Activated CD4-positive, alpha-beta T cell treated with anti-CD3 and anti-CD28 coated beads for 4 hours (primary cell): Measurements from ENCODE around the gene VEGFA.

ENCODE experiments used
- DNase-seq, 2 donors: peaks; one replicate each; pipeline ENCODE4 v3.0.0-alpha.2; 2020

The VEGFA gene

GRCh38 chr6:43739642-43740091, 30.3 kb upstream of the VEGFA start:
- DNase-seq, result no peak

DNA sequence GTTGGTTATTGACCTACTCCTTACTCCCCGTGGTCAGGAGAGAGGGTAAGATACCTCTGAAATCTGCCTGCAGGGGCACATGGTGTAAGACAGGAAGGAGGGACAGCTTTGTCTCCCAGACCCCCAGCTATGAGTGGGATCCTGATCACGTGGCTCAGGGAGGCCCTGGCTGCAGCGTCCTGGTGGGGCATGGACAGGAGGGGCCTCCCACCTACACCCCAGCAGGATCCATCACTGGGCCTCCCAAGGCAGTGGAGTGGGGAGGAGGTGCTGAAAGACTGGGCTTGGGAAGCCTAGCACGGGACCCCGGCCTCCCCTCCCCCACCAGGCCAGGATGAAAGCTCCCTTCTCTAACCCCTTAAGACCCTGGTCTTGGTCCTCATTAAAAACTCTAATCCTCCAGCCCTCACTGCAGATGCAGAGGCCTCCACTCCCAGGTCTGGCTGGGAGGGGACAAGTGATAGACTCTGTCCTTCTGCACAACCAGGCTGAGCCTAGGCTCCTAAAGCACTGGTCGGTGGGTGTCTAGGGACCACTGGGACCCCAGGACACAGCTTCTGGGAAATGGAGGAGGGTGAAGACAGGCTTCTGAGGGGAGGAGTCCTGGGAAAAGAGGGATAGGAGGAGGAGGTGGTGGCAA, 29.6 kb upstream of the VEGFA start:
- DNase-seq, result no peak

DNA sequence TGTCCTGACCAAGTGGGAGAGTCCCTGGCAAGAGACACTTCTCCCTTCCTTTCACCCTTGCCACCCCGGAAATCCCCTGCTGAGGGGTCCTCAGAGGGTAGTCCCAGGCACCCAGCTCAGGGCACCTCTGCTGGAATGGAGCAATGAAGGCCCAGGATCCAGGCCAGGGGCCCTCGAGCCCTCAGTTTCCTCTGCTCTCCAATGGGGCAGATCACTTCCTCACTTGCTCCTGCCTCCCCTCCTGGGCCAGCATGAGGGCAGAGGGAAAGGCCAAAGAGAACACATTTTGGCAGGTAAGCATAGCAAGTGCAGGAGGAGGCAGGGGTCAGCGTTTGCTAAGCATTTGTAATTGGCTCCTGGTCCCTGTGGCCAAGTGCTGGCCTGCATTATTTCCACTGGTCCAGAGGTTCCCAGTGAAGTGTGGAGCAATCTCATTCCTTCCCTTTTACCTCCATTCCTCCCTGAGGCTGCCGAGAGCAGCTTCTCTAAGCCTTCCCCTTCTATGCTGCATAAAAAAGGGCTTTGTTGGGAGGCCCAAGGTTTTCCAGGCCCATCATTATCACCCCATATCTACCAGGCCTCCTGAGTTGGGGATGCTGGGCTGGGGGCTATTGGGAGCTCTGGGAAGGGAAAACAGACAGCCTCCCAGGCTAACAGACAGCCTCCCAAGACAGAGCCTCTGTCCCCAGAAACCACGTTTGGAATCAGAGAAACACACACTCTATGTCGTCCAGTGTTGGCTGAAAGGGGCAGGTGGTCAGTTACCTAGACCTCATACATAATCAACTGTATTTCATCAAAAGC, 28.8 kb upstream of the VEGFA start:
- DNase-seq, result no peak

DNA sequence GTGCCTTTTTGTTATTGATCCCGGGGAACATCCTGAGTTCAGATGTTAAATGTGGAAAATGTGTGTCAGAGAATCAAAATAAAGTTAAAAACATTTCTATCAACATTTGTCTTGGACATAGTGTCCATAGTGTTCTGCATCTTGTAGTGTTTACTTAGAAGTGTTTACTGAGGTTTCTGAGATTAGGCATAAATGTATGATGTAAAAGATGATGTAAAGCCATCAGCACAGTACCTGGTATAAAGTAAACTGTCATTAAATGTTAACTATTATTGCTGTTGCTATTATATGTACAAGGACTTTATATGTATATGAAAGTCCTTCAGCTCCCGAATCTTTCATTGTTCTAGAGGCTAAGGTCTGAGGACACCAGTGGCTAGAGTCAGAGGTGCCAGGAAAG, 28.2 kb upstream of the VEGFA start:
- no peak for DNase-seq

- no peak for DNase-seq
Observed at GRCh38 chr6:43742285-43742684, 27.7 kb upstream of the VEGFA start.

GRCh38 chr6:43742931-43743632, 26.9 kb upstream of the VEGFA start:
- DNase-seq, result no peak

- no peak for DNase-seq
Observed at GRCh38 chr6:43743682-43744381, 26.2 kb upstream of the VEGFA start.

DNA sequence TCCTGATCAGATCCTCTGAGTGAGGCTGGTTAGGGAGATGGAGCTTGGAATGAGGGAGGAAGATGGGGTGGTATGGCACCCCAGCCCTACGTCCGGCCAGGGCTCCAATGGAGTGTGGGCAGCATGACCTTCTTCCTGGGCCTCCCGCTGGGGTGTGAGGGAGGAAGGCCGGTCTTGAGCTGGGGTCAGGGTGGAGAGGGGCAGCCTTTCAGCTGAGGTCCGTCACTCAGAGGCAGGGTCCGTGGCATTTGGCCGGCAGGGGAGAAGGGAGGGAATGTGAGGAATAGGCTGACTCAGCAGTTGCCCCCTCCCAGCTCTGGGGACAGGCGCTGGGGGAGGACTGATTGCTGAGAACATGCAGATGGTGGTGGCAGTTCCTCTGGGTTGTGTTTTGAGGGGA, 25.5 kb upstream of the VEGFA start:
- no peak for DNase-seq

- no peak for DNase-seq
Observed at GRCh38 chr6:43744931-43745727, 24.9 kb upstream of the VEGFA start.

GRCh38 chr6:43746071-43746470, 23.9 kb upstream of the VEGFA start:
- DNase-seq, result no peak

DNA sequence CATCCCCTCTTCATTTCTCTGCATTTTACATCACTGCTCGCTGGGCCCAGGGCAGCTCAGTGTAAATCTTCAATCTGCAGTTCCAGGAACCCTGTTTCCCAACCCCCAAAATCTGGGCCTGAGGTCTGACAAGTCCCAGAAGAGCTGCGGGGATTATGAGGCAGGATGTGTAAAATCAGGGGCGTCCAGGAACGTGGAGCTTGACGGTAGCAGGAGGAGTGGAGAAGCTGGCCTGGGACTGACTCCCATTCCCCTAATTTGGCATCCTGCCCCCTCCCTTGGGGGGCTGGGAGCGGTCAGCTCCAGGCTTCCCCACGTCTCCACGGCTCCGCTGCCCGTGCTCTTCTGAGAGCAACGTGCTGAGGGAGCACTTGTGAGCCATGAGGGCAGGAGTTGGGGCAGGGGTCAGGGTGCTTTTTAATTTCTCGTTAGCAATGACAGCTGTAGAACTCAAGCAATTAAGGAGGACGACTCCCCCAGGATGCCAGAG, 23.4 kb upstream of the VEGFA start:
- no peak for DNase-seq

- DNase-seq, result no peak
Observed at GRCh38 chr6:43747784-43748183, 22.2 kb upstream of the VEGFA start.

DNA sequence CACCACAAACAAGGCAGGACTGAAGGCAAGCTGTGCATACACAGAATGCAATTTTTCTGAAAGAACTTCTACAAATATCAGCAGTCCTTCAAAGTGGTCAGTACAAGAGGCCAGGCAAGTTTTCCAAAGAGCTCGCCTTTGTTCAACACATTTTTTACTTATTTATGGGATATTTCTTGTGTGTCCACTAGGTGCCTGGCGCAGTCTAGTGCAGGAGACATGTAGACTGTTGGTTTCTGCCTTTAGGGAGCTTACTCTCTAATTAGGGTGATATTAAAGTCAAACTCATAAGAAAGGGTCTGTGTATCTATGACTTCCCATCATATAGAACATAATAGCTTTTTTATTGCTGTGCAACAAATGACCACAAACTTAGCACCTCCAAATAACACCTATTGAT, 21.2 kb upstream of the VEGFA start:
- DNase-seq, result no peak

GRCh38 chr6:43749461-43749860, 20.6 kb upstream of the VEGFA start:
- no peak for DNase-seq

GRCh38 chr6:43750622-43751021, 19.4 kb upstream of the VEGFA start:
- DNase-seq, result no peak

DNA sequence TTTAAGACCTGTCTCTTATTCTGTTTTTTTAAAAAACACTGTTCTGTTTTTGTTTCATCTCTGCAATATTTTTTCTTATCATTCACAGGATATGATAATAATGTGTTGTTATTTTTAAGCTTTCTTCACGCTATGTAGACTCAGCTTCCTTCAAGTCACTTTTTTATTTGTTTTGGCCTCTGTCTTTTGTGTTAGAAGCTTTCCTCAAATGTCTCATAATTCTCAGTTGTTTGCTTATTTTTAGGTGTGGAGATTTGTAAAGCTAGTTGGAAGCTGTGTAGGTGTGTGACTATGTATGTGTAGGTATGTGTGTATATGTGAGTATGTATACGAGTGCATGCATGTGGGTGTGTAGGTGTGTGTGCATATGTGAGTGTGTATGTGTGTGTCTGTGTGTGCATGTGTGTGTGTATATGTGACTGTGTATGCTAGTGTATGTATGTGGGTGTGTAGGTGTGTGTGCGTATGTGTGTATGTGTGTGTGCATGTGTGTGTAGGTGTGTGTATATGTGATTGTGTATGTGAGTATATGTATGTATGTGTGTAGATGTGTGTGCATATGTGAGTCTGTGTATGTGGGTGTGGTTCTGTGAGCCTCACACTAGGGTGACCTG, 16.3 kb upstream of the VEGFA start:
- DNase-seq, result no peak

- DNase-seq, result no peak
Observed at GRCh38 chr6:43757966-43758616, 11.9 kb upstream of the VEGFA start.

- DNase-seq, result peak in 1 of 2 donors; percentile 11
Observed at GRCh38 chr6:43758617-43759050, 11.4 kb upstream of the VEGFA start.

- no peak for DNase-seq
Observed at GRCh38 chr6:43759136-43759906, 10.7 kb upstream of the VEGFA start.

DNA sequence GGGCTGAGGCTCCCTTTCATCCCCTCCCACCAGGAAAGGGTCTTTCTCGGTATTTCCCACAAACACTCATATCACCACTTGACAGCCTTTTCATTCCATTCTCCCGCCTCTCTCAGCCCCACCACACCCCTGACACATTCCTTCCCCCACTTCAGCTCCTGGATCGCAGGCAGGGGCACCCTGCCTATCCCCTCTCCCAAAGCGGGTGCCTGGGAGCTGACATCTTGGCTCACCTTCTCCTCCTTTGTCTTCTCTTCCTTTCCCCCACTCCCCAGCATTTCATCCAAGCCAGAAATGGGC, 10.2 kb upstream of the VEGFA start:
- DNase-seq, result no peak
